IMR-90 (cell line): ENCODE measurements around the gene RSBN1L. TPM values are rescaled to one million over a fixed set of nuclear protein-coding genes. Genes with fewer than 3 reads are reported as not detected.
A peak's percentile ranks its signal among the peaks of the same experiment; 100 is the strongest.

Experiments
- ATAC-seq: fragments of 200-7000 bp; cut with Tn5 transposase; 2 replicates; pipeline ENCODE4 v1.9.1; 2020; ENCODE audit warnings: low read depth, mild to moderate bottlenecking, moderate library complexity
- BruUV-seq: library from RNA; stranded (reverse); fragments of 400-500 nt; replicated peaks from 2 replicates; lab custom pipeline; 2021; lab: Mats Ljungman, UMichigan
- CTCF ChIA-PET: fragments of 300-600 bp; formaldehyde crosslinking; extraction: SDS; loops from one replicate; lab custom pipeline; 2021; ENCODE audit warnings: antibody characterized with exemption; lab: Yijun Ruan, JAX
- POLR2A ChIA-PET: fragments of 300-600 bp; sonication (Branson Sonifier 250); formaldehyde crosslinking; loops from one replicate; lab custom pipeline; 2022; ENCODE audit warnings: antibody characterized with exemption; ENCODE audit not compliant: unreplicated experiment; lab: Charles Lee
- DNase-seq: peaks from one replicate; pipeline ENCODE4 v3.0.0; 2013
- H2AFZ ChIP-seq: replicated peaks from 2 replicates; pipeline ENCODE3; 2013; ENCODE audit warnings: low read length, mild to moderate bottlenecking; ENCODE audit not compliant: poor library complexity
- H2AK5ac ChIP-seq: 2 replicates; pipeline ENCODE4 v1.6.1; 2013; ENCODE audit warnings: low read depth, low read length, inconsistent platforms
- H2AK9ac ChIP-seq: replicated peaks from 2 replicates; pipeline ENCODE3; 2013; ENCODE audit warnings: mild to moderate bottlenecking, low read depth, low read length, moderate library complexity; ENCODE audit not compliant: poor library complexity
- H2BK120ac ChIP-seq: 2 replicates; pipeline ENCODE4 v1.6.1; 2013; ENCODE audit warnings: low read depth, low read length, inconsistent platforms
- H2BK15ac ChIP-seq: 3 replicates; pipeline ENCODE4 v1.6.1; 2013; ENCODE audit warnings: low read depth, low read length, inconsistent platforms
- H2BK20ac ChIP-seq: 2 replicates; pipeline ENCODE4 v1.6.1; 2013; ENCODE audit warnings: low read depth, mild to moderate bottlenecking, inconsistent platforms, low read length, moderate library complexity
- H2BK5ac ChIP-seq: 2 replicates; pipeline ENCODE4 v1.6.1; 2013; ENCODE audit warnings: mild to moderate bottlenecking, low read depth, low read length, inconsistent platforms; ENCODE audit not compliant: poor library complexity, severe bottlenecking
- H3K14ac ChIP-seq: replicated peaks from 2 replicates; pipeline ENCODE4 v1.6.1; 2013; ENCODE audit warnings: low read depth, low read length, inconsistent platforms
- H3K18ac ChIP-seq: 2 replicates; pipeline ENCODE4 v1.6.1; 2013; ENCODE audit warnings: low read depth, low read length, control low read depth
- H3K23ac ChIP-seq: 2 replicates; pipeline ENCODE4 v1.6.1; 2013; ENCODE audit warnings: low read depth, low read length, inconsistent platforms
- H3K27ac ChIP-seq: 2 replicates; pipeline ENCODE4 v1.5.1; 2013; ENCODE audit warnings: mild to moderate bottlenecking, control low read depth, low read length; ENCODE audit not compliant: insufficient read depth
- H3K27me3 ChIP-seq: 2 replicates; pipeline ENCODE4 v1.6.1; 2013; ENCODE audit warnings: low read length; ENCODE audit not compliant: control insufficient read depth, insufficient read depth
- H3K36me3 ChIP-seq: 2 replicates; pipeline ENCODE4 v1.6.1; 2013; ENCODE audit warnings: low read length, mixed read lengths; ENCODE audit not compliant: control insufficient read depth, insufficient read depth
- H3K4ac ChIP-seq: 2 replicates; pipeline ENCODE4 v1.6.1; 2013; ENCODE audit warnings: low read depth, low read length, inconsistent platforms
- H3K4me1 ChIP-seq: 2 replicates; pipeline ENCODE4 v1.6.1; 2013; ENCODE audit warnings: low read length, mixed read lengths; ENCODE audit not compliant: control insufficient read depth, insufficient read depth
- H3K4me2 ChIP-seq: 2 replicates; pipeline ENCODE4 v1.6.1; 2013; ENCODE audit warnings: low read depth, mild to moderate bottlenecking, control low read depth, low read length, moderate library complexity
- H3K4me3 ChIP-seq: 2 replicates; pipeline ENCODE4 v1.5.1; 2013; ENCODE audit warnings: low read depth, mild to moderate bottlenecking, control low read depth, low read length, moderate library complexity; ENCODE audit not compliant: insufficient read depth
- H3K56ac ChIP-seq: 2 replicates; pipeline ENCODE4 v1.6.1; 2013; ENCODE audit warnings: low read length, inconsistent platforms; ENCODE audit not compliant: insufficient read depth; ENCODE audit errors: extremely low read depth
- H3K79me1 ChIP-seq, 2 experiments: 2 replicates each; pipeline ENCODE4 v1.6.1; 2013; ENCODE audit warnings: low read length in 2 of 2, inconsistent platforms in 1 of 2, low read depth in 1 of 2
- H3K9ac ChIP-seq: 2 replicates; pipeline ENCODE4 v1.6.1; 2013; ENCODE audit warnings: low read depth, low read length, control low read depth
- H3K9me1 ChIP-seq: 2 replicates; pipeline ENCODE4 v1.6.1; 2013; ENCODE audit warnings: low read length, inconsistent platforms; ENCODE audit not compliant: insufficient read depth
- H3K9me3 ChIP-seq: 2 replicates; pipeline ENCODE4 v1.6.1; 2013; ENCODE audit warnings: low read length; ENCODE audit not compliant: control insufficient read depth, insufficient read depth
- H4K20me1 ChIP-seq: 2 replicates; pipeline ENCODE4 v1.6.1; 2013; ENCODE audit warnings: low read length, inconsistent platforms; ENCODE audit not compliant: insufficient read depth
- H4K5ac ChIP-seq: 2 replicates; pipeline ENCODE4 v1.6.1; 2013; ENCODE audit warnings: mild to moderate bottlenecking, low read depth, low read length, control low read depth
- H4K8ac ChIP-seq, 2 experiments: 2 replicates each; pipeline ENCODE4 v1.6.1; 2013; ENCODE audit warnings: low read depth in 2 of 2, low read length in 2 of 2, control low read depth in 1 of 2, inconsistent platforms in 1 of 2
- H4K91ac ChIP-seq: 2 replicates; pipeline ENCODE4 v1.6.1; 2013; ENCODE audit warnings: low read depth, low read length, inconsistent platforms; ENCODE audit not compliant: insufficient read depth
- FOS ChIP-seq: fragments of 150-350 bp; IDR thresholded peaks from 2 replicates; pipeline ENCODE4 v1.6.1; 2016; ENCODE audit warnings: low read depth, low read length
- POLR2A ChIP-seq: IDR thresholded peaks from 2 replicates; pipeline ENCODE4 v1.6.1; 2012; ENCODE audit warnings: mild to moderate bottlenecking, low read depth, low read length
- RFX5 ChIP-seq: IDR thresholded peaks from 2 replicates; pipeline ENCODE4 v1.8.0; 2012; ENCODE audit warnings: low read depth, mild to moderate bottlenecking, low read length, moderate library complexity
- WGBS, 2 experiments: methylation state at CpG; one replicate each; pipeline versions ENCODE4 v1.1.5 to v1.1.7; 2013; ENCODE audit warnings: missing lambda C conversion rate in 2 of 2; ENCODE audit not compliant: insufficient read length in 1 of 2; ENCODE audit errors: extremely low coverage in 2 of 2; 5-methylcytosine and 5-hydroxymethylcytosine counted together
- dilution Hi-C: fragments of 300-500 bp; cut with HindIII; formaldehyde crosslinking; loops from one replicate; pipeline ENCODE4 v1.14.3; 2018; ENCODE audit warnings: low sequenced_read_pairs; ENCODE audit not compliant: unreplicated experiment
- in situ Hi-C: fragments of 300-500 bp; cut with MboI; formaldehyde crosslinking; loops from 3 replicates; pipeline ENCODE4 v1.14.3; 2019; ENCODE audit warnings: low sequenced_read_pairs, inconsistent platforms, mixed read lengths
- intact Hi-C: fragments of 100-400 bp; cut with micrococcal nuclease; formaldehyde crosslinking; loops from 2 replicates; pipeline ENCODE4 v1.10.0; 2022
- polyA plus RNA-seq, 3 experiments: library from polyadenylated mRNA; depleted of rRNA; stranded (reverse); fragments of >200 nt; gene quantifications; 2 replicates each; pipeline ENCODE4 v1.2.3, GENCODE V29; 2012; ENCODE audit warnings: low replicate concordance in 1 of 3
- total RNA-seq: library from RNA; depleted of rRNA; stranded (reverse); fragments of >200 nt; gene quantifications from 2 replicates; pipeline ENCODE4 v1.2.3, GENCODE V29; 2012

RSBN1L gene
- total and polyA plus RNA-seq, 2 of the 4 experiments (the other 2 are of a cell fraction): 7.8 to 14.7 TPM

GRCh38 chr7:77811516-77812289 is 115.4 kb downstream of the RSBN1L start (continued):
- no peak for TF ChIP-seq FOS
- TF ChIP-seq RFX5: no peak

- Histone ChIP-seq H3K9ac (no peak overlapping the region), H3K23ac (no peak overlapping the region), H3K9me1 (no peaks in the 10 kb centered on the region; the same call in 1 of the 2 replicates), H3K36me3 (no peaks in the 10 kb centered on the region), H2AK5ac (no peak overlapping the region), H2BK20ac (no peak overlapping the region), H2AFZ (no peak overlapping the region), H2AK9ac (no peak overlapping the region), H3K14ac (no peak overlapping the region), H4K20me1 (no peaks in the 10 kb centered on the region), H2BK5ac (peak overlapping the region; percentile 70), H3K18ac (no peak overlapping the region), H3K4ac (no peak overlapping the region), H3K79me1 (peaks cover 13 to 34% of the 10 kb centered on the region in 2 experiments), H3K27ac (no peak overlapping the region), H3K56ac (no peak overlapping the region), H3K4me1 (peaks cover 7% of the 10 kb centered on the region), H3K4me3 (no peak overlapping the region), H3K9me3 (no peaks in the 10 kb centered on the region), H4K5ac (no peak overlapping the region), H4K91ac (no peak overlapping the region), H3K27me3 (no peaks in the 10 kb centered on the region), H4K8ac (no peak overlapping the region), H2BK15ac (no peak overlapping the region), H3K4me2 (peak overlapping the region; percentile 67), H2BK120ac (no peak overlapping the region)
- BruUV-seq: no TSS peak
- peak; percentile 84 for ATAC-seq
- ChIA-PET CTCF (no interaction called here), POLR2A (interaction anchor here (0.6 kb wide), 1 partner anchor 213 kb away, joined by 3 read pairs; no protein-coding TSS in a partner anchor)
- no peak for TF ChIP-seq POLR2A
- TF ChIP-seq FOS: peak; percentile 52
- no CpG with 5 or more reads among the region's 1 CpG for WGBS, 2 experiments
- intact Hi-C loops (no loop called here), in situ Hi-C loops (no loop called here), dilution Hi-C loops (no loop called here)
- DNase-seq: peak; percentile 93
These were observed 116.0 kb downstream of the RSBN1L start for GRCh38 chr7:77812290-77812685.
